ENCODE measurements around the gene CDKL1.
A peak's percentile ranks its signal among the peaks of the same experiment; 100 is the strongest.

Gene CDKL1

GRCh38 chr14:50396631-50397389, at the start of gene CDKL1:
Gene CDKL1, minus strand, starts transcription at chr14:50396881. Its CDS starts 1,013 bp downstream, at chr14:50395868.
- H3K27ac ChIP-seq: peak within 1 kb of the TSS; percentile 95
- TF ChIP-seq CTCF (conservative IDR thresholded peaks at IDR 0.05): no peak

DNA sequence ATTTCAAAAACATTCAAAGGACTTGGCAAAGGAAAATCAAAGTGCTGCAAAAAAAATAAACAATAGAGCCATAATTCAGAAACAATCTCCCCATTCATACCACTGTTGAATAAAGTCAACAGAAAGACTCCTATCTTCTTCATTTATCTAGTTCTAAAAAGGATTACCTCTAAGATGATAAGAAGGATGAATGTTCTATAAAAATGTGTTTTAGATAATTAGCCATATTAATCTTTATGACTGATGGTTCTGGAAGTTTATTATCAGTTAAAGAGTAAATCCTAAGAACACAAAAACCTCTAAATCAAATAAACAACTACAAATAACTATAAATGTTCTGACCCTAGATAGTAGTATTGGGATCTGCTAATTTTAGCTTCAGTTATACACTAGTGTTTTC, 37.8 kb upstream of the CDKL1 start:
- H3K27ac ChIP-seq: peak overlapping the region; percentile 13; the same call in 1 of the 2 replicates
- TF ChIP-seq CTCF (conservative IDR thresholded peaks at IDR 0.05): no peak

GRCh38 chr14:50432131-50432530, 35.5 kb upstream of the CDKL1 start:
- no peak overlapping the region for H3K27ac ChIP-seq
- no peak for TF ChIP-seq CTCF (conservative IDR thresholded peaks at IDR 0.05)

DNA sequence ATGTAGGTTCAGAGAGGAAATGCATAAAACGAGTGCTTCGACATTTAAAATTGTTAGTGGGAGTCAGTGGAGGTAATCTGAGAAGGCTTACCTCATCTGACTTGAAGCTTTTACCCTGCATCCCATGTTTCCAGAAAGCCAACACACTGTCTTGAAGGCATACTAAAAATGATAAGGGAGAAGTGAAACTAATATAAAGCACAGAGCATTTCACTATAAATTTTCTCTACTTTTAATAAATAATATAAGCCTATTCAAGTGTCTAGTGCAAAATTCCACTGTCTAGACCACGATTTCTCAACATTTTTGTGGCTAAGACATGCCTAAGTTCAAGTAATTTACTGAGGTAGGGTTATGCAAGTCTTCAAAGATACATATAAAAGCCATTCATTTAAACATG, 29.1 kb upstream of the CDKL1 start:
- no peak for TF ChIP-seq CTCF (conservative IDR thresholded peaks at IDR 0.05)
- H3K27ac ChIP-seq: no peak overlapping the region

- no peak for TF ChIP-seq CTCF (conservative IDR thresholded peaks at IDR 0.05)
- no peak overlapping the region for H3K27ac ChIP-seq
Measured at GRCh38 chr14:50425105-50425504, 28.4 kb upstream of the CDKL1 start.

DNA sequence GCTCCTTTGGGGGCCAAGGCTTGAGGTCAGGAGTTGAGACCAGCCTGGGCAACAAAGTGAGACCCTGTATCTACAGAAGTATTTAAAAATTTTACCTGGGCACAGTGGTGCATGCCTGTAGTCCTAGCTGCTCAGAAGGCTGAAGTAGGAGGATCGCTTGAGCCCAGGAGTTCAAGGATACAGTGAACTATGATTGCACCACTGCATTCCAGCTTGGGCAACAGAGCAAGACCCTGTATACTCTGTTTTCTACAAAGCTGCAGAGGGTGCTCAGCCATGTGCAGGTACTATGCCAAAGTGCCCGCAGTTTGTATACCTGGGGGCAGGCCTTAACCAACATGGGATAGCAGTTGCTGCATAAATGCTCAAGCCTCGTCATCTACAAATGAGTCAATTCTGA, 26.8 kb upstream of the CDKL1 start:
- no peak overlapping the region for H3K27ac ChIP-seq

GRCh38 chr14:50421499-50421898, 24.8 kb upstream of the CDKL1 start:
- TF ChIP-seq CTCF (conservative IDR thresholded peaks at IDR 0.05): no peak

More for the DNA sequence above, 26.8 kb upstream of the CDKL1 start:
- TF ChIP-seq CTCF (conservative IDR thresholded peaks at IDR 0.05): no peak

More at GRCh38 chr14:50421499-50421898, 24.8 kb upstream of the CDKL1 start:
- no peak overlapping the region for H3K27ac ChIP-seq

All from VCaP (cell line).